Activated T-cell treated with anti-CD3 and anti-CD28 coated beads for 1 hour (primary cell): ENCODE results near the gene ACVR2B.

ENCODE experiments used
- DNase-seq: peaks from one replicate; pipeline ENCODE4 v3.0.0-alpha.2; 2020; ENCODE audit warnings: low read depth

The ACVR2B gene

DNA sequence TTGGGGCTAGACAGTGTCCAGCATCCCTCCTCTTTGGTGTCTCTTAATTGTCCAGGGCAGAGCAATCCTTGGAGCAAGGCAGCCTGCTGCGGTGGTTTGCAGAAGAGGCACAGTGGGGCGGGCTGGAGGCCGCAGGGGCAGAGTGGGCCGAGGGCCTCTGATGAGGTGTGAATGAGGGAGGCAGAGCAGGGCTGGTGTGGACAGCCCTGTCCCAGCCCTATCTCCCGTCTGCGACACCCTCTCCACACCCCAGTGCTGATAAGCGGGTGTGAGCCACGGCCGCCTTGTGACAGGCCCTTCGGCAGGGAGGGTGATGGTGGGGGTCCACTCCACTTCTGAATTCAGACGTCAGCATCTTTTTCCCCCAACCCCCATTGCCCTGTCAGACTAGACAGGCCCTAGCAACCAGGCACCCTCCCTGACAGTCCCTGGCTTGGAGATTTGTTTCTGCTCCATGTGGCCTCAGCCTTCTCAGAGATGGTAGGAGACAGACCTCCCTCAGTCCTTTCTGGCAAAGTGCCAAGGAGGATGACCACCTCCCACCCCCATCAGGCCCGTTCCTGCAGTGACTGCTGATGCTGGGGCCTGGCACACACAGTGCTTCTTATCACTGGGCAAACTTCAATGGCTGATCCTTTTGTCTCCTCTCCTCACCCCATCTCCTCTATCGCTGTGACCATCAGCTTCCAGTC, 79.7 kb downstream of the ACVR2B start:
- no peak for DNase-seq

DNA sequence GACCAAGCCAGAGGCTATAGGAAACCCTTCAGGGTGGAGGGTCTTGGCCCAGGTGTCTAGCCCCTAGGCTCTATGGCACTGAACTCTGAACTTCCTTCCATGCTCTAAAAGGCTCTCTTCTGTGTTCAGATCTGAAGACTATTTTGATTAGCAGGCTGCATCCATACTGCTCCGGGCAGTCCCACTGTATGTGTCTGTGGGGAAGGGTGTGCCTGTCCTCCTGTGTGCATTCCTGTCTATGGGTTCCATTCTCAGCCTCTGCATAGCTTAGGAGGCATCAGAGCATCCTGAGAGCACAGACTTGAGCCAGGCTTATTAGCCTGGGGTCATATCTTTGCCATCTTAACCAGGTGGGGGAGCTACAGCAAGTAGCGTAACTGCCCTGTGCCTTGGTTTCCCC, 80.5 kb downstream of the ACVR2B start:
- DNase-seq, result no peak

GRCh38 chr3:38534604-38535003, 80.9 kb downstream of the ACVR2B start:
- DNase-seq, result no peak

DNA sequence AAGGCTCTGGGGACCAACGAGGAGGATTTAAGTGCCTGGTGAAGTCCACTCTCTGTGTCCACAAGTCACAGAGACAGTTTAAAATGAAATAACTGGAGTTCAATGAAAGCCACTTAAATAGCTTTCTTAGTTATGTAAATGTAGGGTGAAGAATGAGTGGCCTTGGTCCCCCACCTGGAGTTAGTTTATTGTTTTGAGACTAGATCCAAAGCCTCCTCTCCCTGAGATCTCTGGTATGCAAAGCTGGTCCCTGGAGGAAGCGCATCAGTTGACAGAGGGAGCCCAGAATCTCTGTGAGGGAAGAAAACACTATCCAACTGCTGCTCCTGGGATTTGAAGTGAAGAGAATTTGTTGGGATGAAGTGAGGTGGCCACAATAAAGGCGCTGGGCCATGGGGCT, 83.0 kb downstream of the ACVR2B start:
- no peak for DNase-seq

DNA sequence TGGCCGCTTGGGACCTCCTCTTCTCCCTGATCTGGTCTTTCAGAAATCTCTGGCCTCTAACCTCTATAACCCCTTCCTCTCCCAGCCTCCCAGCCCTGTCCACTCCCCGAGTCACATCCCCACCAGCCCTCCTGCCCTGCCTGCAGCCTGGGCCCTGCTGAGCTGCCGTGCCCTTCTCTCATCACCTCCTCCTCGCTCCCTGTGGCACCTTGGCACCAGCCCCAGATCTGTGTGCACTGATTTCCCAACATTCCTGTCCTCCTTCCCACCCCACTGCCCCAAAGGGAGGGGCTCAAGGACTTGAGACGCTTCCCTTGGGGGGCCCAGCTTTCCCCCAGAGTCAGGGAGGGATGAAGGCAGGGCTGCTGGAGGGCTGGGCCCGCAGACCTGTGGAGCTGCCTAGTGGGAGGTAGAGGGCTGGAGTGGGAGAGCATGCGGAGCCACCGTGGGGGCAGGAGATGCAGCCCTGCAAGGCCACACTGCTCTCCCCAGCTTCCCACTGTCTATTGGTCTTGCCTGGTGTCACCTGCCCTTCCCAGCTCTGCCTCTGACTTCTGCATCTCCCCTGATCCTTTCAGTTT, 85.2 kb downstream of the ACVR2B start:
- no peak for DNase-seq

DNA sequence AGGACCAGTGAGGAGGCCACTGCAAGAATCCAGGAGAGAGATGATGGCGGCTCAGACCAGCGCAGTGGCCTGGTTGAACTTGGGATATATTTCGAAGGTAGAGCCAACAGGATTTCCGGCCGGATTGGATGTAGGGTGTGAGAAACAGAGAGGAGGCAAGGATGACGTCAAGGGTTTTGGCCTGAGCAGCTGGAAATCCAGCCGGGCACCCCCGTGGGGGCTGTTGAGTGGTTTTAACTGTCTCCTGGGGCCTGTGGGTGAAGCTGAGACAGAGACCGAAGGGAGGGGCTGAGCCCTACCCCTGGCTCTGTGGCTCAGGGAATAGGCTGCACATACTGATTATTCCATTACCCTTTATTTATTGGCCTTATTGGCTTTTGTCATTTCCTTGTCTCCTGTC, 88.1 kb downstream of the ACVR2B start:
- no peak for DNase-seq
